SK-N-SH treated with all-trans-retinoic acid at 6 μM for 48 hours (cell line): ENCODE measurements around the gene TOMM20.

ENCODE experiments used
- ATAC-seq: fragments of 200-7000 bp; cut with Tn5 transposase; 3 replicates; pipeline ENCODE4 v1.9.1; 2020; ENCODE audit warnings: mild to moderate bottlenecking, moderate library complexity
- ARNTL ChIP-seq: fragments of 450-650 bp; formaldehyde crosslinking; IDR thresholded peaks from 2 replicates; pipeline ENCODE4 v1.5.0; 2020; ENCODE audit warnings: low read depth, mild to moderate bottlenecking, moderate library complexity, borderline replicate concordance
- CSRNP3 ChIP-seq: fragments of 250-450 bp; sonication (Bioruptor Pico); IDR thresholded peaks from 2 replicates; pipeline ENCODE4 v1.5.1; 2021; ENCODE audit warnings: mild to moderate bottlenecking, moderate library complexity
- ESRRG ChIP-seq: fragments of 250-450 bp; sonication (Bioruptor Pico); IDR thresholded peaks from 2 replicates; pipeline ENCODE4 v1.6.1; 2021; ENCODE audit warnings: mild to moderate bottlenecking
- ISL1 ChIP-seq: fragments of 250-450 bp; sonication (Bioruptor Pico); IDR thresholded peaks from 2 replicates; pipeline ENCODE4 v2.1.2; 2022; ENCODE audit warnings: mild to moderate bottlenecking, moderate library complexity
- OSR1 ChIP-seq: fragments of 250-450 bp; sonication (Bioruptor Pico); IDR thresholded peaks from 2 replicates; pipeline ENCODE4 v1.8.0; 2022; ENCODE audit warnings: moderate library complexity, mild to moderate bottlenecking, inconsistent platforms
- PPARA ChIP-seq: fragments of 250-450 bp; sonication (Bioruptor Pico); IDR thresholded peaks from 2 replicates; pipeline ENCODE4 v1.5.0; 2020; ENCODE audit warnings: mild to moderate bottlenecking, borderline replicate concordance
- SNAI2 ChIP-seq: fragments of 250-450 bp; sonication (Bioruptor Pico); IDR thresholded peaks from 2 replicates; pipeline ENCODE4 v1.5.0; 2020; ENCODE audit warnings: mild to moderate bottlenecking, moderate library complexity
- TCF4 ChIP-seq: fragments of 250-450 bp; sonication (Bioruptor Pico); IDR thresholded peaks from 2 replicates; pipeline ENCODE4 v1.8.0; 2021; ENCODE audit warnings: mild to moderate bottlenecking, moderate library complexity, borderline replicate concordance
- TOX ChIP-seq: fragments of 250-450 bp; sonication (Bioruptor Pico); IDR thresholded peaks from 2 replicates; pipeline ENCODE4 v1.8.0; 2021; ENCODE audit warnings: mild to moderate bottlenecking, moderate library complexity, borderline replicate concordance
- TSHZ2 ChIP-seq: fragments of 250-450 bp; sonication (Bioruptor Pico); IDR thresholded peaks from 2 replicates; pipeline ENCODE4 v1.5.0; 2020; ENCODE audit warnings: mild to moderate bottlenecking, moderate library complexity
- ZNF565 ChIP-seq: fragments of 450-650 bp; formaldehyde crosslinking; conservative IDR thresholded peaks from 2 replicates; pipeline ENCODE4 v1.5.0; 2020; ENCODE audit warnings: low read depth, mild to moderate bottlenecking, moderate library complexity
- ZNF70 ChIP-seq: fragments of 450-650 bp; formaldehyde crosslinking; IDR thresholded peaks from 2 replicates; pipeline ENCODE4 v1.5.0; 2020; ENCODE audit warnings: mild to moderate bottlenecking, moderate library complexity
- ZNF8 ChIP-seq: fragments of 450-650 bp; formaldehyde crosslinking; IDR thresholded peaks from 2 replicates; pipeline ENCODE4 v1.5.0; 2020; ENCODE audit warnings: mild to moderate bottlenecking, moderate library complexity
- TF ChIP-seq, protein P1 (sequence below): fragments of 250-450 bp; sonication (Bioruptor Pico); IDR thresholded peaks from 2 replicates; pipeline ENCODE4 v1.8.0; 2021; ENCODE audit warnings: low read depth, mild to moderate bottlenecking, moderate library complexity, borderline replicate concordance
- TF ChIP-seq, protein P2 (sequence below): fragments of 250-450 bp; sonication (Bioruptor Pico); IDR thresholded peaks from 2 replicates; pipeline ENCODE4 v1.5.1; 2020; ENCODE audit warnings: low read depth, mild to moderate bottlenecking, moderate library complexity

TOMM20 gene

DNA sequence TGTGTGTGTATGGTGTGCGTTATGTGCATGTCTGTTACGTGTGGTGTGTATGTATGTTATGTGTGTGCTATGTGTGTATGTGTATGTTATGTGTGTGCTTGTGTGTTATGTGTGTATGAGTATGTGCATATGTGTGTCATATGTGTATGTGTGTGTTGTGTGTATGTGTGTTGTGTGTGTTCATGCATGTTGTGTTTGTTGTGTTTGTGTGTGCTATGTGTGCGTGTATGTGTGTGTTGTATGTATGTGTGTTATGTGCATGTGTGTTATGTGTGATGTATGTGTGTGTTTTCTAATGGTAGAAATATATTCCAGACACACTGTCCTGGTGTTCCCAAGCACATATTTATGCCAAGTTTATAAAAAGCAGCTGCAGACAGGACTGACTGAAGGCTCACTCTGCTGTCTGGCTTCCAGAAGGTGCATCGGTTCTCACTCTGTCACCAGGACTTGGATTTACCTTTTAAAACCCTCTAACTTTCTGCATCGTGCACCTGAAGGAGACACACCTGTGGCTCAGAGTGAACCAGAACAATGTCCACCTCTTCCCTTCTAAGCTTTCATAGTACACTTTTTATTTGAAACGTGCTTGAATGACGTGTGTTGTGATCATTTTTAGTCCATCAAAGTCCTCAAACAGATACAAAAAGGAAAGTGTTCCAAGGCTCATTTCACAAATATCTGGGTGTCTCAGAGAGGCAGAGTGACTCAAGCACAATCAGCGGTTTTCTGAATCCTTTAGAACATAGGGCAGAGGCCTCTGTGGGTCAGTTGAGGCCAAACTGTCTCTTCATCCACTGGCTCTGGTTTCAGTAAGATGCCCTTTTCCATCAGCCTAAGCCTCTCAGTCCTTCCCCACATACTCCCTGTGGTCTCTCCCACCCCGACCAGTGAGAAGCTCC lies 49.9 kb downstream of the TOMM20 start:
- ATAC-seq, result no peak
- TF ChIP-seq TCF4 (CRISPR knock-in tag) (no peak), ZNF565 (CRISPR knock-in tag) (no peak), ZNF8 (CRISPR knock-in tag) (no peak), ESRRG (CRISPR knock-in tag) (no peak), PPARA (no peak), OSR1 (CRISPR knock-in tag) (no peak), ARNTL (CRISPR knock-in tag) (no peak), ISL1 (CRISPR knock-in tag) (no peak), ZNF70 (CRISPR knock-in tag) (no peak), CSRNP3 (CRISPR knock-in tag) (no peak), TSHZ2 (no peak), TOX (CRISPR knock-in tag) (no peak)
- TF ChIP-seq, protein P1, sequence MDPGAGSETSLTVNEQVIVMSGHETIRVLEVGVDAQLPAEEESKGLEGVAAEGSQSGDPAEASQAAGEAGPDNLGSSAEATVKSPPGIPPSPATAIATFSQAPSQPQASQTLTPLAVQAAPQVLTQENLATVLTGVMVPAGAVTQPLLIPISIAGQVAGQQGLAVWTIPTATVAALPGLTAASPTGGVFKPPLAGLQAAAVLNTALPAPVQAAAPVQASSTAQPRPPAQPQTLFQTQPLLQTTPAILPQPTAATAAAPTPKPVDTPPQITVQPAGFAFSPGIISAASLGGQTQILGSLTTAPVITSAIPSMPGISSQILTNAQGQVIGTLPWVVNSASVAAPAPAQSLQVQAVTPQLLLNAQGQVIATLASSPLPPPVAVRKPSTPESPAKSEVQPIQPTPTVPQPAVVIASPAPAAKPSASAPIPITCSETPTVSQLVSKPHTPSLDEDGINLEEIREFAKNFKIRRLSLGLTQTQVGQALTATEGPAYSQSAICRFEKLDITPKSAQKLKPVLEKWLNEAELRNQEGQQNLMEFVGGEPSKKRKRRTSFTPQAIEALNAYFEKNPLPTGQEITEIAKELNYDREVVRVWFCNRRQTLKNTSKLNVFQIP, result no peak
- TF ChIP-seq, protein P2, sequence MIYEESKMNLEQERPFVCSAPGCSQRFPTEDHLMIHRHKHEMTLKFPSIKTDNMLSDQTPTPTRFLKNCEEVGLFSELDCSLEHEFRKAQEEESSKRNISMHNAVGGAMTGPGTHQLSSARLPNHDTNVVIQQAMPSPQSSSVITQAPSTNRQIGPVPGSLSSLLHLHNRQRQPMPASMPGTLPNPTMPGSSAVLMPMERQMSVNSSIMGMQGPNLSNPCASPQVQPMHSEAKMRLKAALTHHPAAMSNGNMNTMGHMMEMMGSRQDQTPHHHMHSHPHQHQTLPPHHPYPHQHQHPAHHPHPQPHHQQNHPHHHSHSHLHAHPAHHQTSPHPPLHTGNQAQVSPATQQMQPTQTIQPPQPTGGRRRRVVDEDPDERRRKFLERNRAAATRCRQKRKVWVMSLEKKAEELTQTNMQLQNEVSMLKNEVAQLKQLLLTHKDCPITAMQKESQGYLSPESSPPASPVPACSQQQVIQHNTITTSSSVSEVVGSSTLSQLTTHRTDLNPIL (CRISPR knock-in tag), result no peak

- no peak for TF ChIP-seq ISL1 (CRISPR knock-in tag)
- no peak for TF ChIP-seq TCF4 (CRISPR knock-in tag)
- no peak for ATAC-seq
These were observed 50.8 kb downstream of the TOMM20 start for GRCh38 chr1:235077571-235078479.

- no peak for TF ChIP-seq TOX (CRISPR knock-in tag)
- TF ChIP-seq, protein P1, result no peak
- TF ChIP-seq SNAI2 (CRISPR knock-in tag), result no peak
- TF ChIP-seq ISL1 (CRISPR knock-in tag), result no peak
- TF ChIP-seq OSR1 (CRISPR knock-in tag), result no peak
- TF ChIP-seq TSHZ2, result no peak
- ATAC-seq, result no peak
These were observed 51.5 kb downstream of the TOMM20 start for GRCh38 chr1:235077163-235077540.
